Activated naive CD4-positive, alpha-beta T cell treated with anti-CD3 and anti-CD28 coated beads, Interleukin-2, amount 10 ng/mL, durations not matched to agents 5 hours and 36 hours (primary cell): ENCODE data around the gene SCGB3A2. TPM values are rescaled to one million over a fixed set of nuclear protein-coding genes. Genes with fewer than 3 reads are reported as not detected.

Source experiments
- total RNA-seq, 2 experiments: library from RNA; stranded (reverse); gene quantifications; one replicate each; pipeline ENCODE4 v1.2.3, GENCODE V29; 2021

SCGB3A2 gene
- total RNA-seq, result not detected

DNA sequence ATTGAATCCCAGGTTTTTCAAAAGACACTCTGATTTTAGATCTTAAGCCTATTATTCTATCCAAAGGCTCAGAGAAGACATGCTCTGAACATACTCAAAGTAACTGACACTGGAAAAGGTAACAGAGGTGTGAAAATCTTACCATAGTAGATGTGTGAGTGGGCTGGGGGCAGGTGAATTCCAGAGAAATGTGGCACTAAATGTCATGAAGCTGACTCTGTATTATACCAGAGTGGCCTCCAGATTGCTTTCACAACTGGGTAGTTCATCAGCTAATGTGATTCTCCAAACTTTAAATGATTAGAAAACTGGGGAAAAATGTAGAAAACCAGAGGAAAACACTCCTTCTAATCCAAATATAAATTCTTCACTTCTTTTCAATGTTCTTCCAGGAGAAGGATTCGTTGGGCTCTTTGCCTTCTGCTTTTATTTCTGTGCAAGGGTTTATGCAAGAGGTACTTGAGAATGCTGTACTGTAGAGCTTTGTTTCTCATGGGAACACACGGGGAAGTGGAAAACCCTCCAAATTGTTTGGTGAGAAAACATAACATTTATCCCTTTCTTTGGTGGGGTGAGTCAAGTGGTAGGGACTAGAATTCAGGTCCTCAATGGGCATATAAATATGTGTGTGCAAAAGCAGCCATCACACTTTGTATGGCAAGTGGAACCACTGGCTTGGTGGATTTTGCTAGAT is at the start of gene SCGB3A2:
Gene SCGB3A2, plus strand, starts transcription at position 646 of the 694 bp plus-strand sequence. CDS start 93 bp downstream, outside the sequence.

GRCh38 chr5:147831465-147831864 is 47.0 kb upstream of the SCGB3A2 start, which contains the start of gene SPINK1:
Gene SPINK1 (minus strand): TSS chr5:147831671. CDS start chr5:147831577, 94 bp downstream.

GRCh38 chr5:147906326-147907095 is 28.0 kb downstream of the SCGB3A2 start, which contains the start of gene C5orf46:
Gene C5orf46 (minus strand): TSS chr5:147906538. CDS start chr5:147906501, 37 bp downstream.

Other genes starting within 250 kb of the SCGB3A2 start
- gene JAKMIP2, start 96.0 kb upstream of the SCGB3A2 start, total RNA-seq, result under 1 TPM; 0.35 to 0.48 TPM
- not detected for gene SPINK1, start 47.0 kb upstream of the SCGB3A2 start, total RNA-seq
- gene C5orf46, start 27.8 kb downstream of the SCGB3A2 start, total RNA-seq, result not detected
- gene SPINK5, start 185.3 kb downstream of the SCGB3A2 start, total RNA-seq, result not detected